GM19099 (cell line): ENCODE results near the gene BABAM2.

Experiments used
- POLR2A ChIP-seq: IDR thresholded peaks from 3 replicates; pipeline ENCODE4 v1.6.1; 2011; ENCODE audit warnings: low read depth; ENCODE audit not compliant: insufficient read length; ENCODE audit errors: extremely low read depth

The BABAM2 gene

GRCh38 chr2:27946530-27947060, 56.1 kb downstream of the BABAM2 start:
- no peak for TF ChIP-seq POLR2A

- no peak for TF ChIP-seq POLR2A
Measured at GRCh38 chr2:27952070-27952469, 61.5 kb downstream of the BABAM2 start.

GRCh38 chr2:27953077-27953476, 62.5 kb downstream of the BABAM2 start:
- no peak for TF ChIP-seq POLR2A

- no peak for TF ChIP-seq POLR2A
Measured at GRCh38 chr2:27954221-27954673, 63.7 kb downstream of the BABAM2 start.

GRCh38 chr2:27954771-27955383, 64.3 kb downstream of the BABAM2 start:
- TF ChIP-seq POLR2A = no peak

GRCh38 chr2:27955384-27956161, 65.0 kb downstream of the BABAM2 start:
- TF ChIP-seq POLR2A = no peak

GRCh38 chr2:27956888-27957287, 66.4 kb downstream of the BABAM2 start:
- TF ChIP-seq POLR2A = no peak

- TF ChIP-seq POLR2A = no peak
Measured at GRCh38 chr2:27958711-27959378, 68.3 kb downstream of the BABAM2 start.

GRCh38 chr2:27959496-27959895, 69.0 kb downstream of the BABAM2 start:
- no peak for TF ChIP-seq POLR2A

- no peak for TF ChIP-seq POLR2A
Measured at GRCh38 chr2:27960237-27960912, 69.8 kb downstream of the BABAM2 start.

- no peak for TF ChIP-seq POLR2A
Measured at GRCh38 chr2:27962006-27962405, 71.5 kb downstream of the BABAM2 start.

GRCh38 chr2:27963472-27963871, 72.9 kb downstream of the BABAM2 start:
- TF ChIP-seq POLR2A = no peak

- no peak for TF ChIP-seq POLR2A
Measured at GRCh38 chr2:27964067-27964466, 73.5 kb downstream of the BABAM2 start.

- TF ChIP-seq POLR2A = no peak
Measured at GRCh38 chr2:27965841-27966240, 75.3 kb downstream of the BABAM2 start.

GRCh38 chr2:27966466-27966865, 75.9 kb downstream of the BABAM2 start:
- no peak for TF ChIP-seq POLR2A
